ENCODE results near the gene WDPCP. TPM values are rescaled to one million over a fixed set of nuclear protein-coding genes. Genes with fewer than 3 reads are reported as not detected.

The WDPCP gene
- total and polyA plus RNA-seq, 10 of the 15 experiments (the other 5 are each of a cell fraction or from before 2014, with no cell fraction given) = 2.1 to 7.9 (median 4.6) TPM

DNA sequence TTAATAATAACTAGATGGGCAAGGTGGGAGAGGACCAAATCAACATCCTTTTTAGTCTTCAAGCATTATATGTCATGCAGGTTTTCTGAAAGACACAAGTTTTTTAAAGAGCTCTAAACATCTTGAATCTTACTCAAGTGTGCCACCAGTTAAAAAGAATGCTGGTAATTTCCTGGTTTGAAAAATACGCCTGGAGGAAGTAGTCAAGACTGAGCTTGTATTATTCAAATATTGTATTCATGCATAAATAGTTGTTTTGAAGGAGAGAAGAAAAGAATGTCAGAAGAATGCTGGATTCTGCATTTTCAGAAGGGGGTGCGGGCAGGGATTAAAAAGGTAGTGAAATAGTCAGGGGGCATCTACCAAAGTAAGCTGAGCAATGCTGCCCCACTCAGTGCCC, 90.7 kb downstream of the WDPCP start:
- Histone ChIP-seq H3K4me2 (ENCODE audit: control insufficient read depth, insufficient read depth) (no peak overlapping the region), H3K27ac (ENCODE audit: control insufficient read depth, insufficient read depth) (no peak overlapping the region), H3K4me3 (no peak overlapping the region), H4K20me1 (ENCODE audit: control insufficient read depth, insufficient read depth) (no peaks in the 10 kb centered on the region), H3K36me3 (ENCODE audit: control insufficient read depth in 2 of 2, insufficient read depth in 2 of 2, low read length in 1 of 2) (no peaks in the 10 kb centered on the region), H3K79me2 (ENCODE audit: control insufficient read depth, insufficient read depth, low read length) (no peaks in the 10 kb centered on the region), H3K4me1 (ENCODE audit: control insufficient read depth, insufficient read depth, low read length) (no peaks in the 10 kb centered on the region), H3K9ac (ENCODE audit: control insufficient read depth, insufficient read depth, low read length) (no peak overlapping the region), H3K9me3 (replicated peaks; ENCODE audit: control insufficient read depth, insufficient read depth, low read length) (no peaks in the 10 kb centered on the region), H2AFZ (ENCODE audit: control insufficient read depth, low read depth, low read length) (no peak overlapping the region), H3K27me3 (replicated peaks in 1 of 2; ENCODE audit: control insufficient read depth in 2 of 2, insufficient read depth in 2 of 2, low read length in 1 of 2) (no peaks in the 10 kb centered on the region)
- no TSS peak for BruUV-seq (replicated peaks)
- ChIA-PET CTCF (interaction anchor here (0.6 to 2.9 kb wide), 2 partner anchors 9 to 56 kb away, joined by 3 to 20 read pairs; no protein-coding TSS in a partner anchor), SMC1A (ENCODE audit: uncharacterized antibody, unreplicated experiment) (interaction anchor here (2.2 kb wide), 1 partner anchor 10 kb away, joined by 10 read pairs; no protein-coding TSS in a partner anchor), POLR2A (no interaction called here), RAD21 (ENCODE audit: unreplicated experiment) (no interaction called here)
- intact Hi-C loops (cut with micrococcal nuclease; ENCODE audit: unreplicated experiment) = no loop called here
- TF ChIP-seq JUNB (IDR thresholded peaks at IDR 0.05) (no peak), ZSCAN29 (IDR thresholded peaks at IDR 0.05) (no peak), GABPA (IDR thresholded peaks at IDR 0.05; ENCODE audit: low read depth) (no peak), RB1 (IDR thresholded peaks at IDR 0.05; ENCODE audit: borderline replicate concordance) (no peak), YY1 (IDR thresholded peaks at IDR 0.05; ENCODE audit: low read depth, low read length) (no peak), HCFC1 (IDR thresholded peaks at IDR 0.05; ENCODE audit: low read length) (no peak), ATF7 (IDR thresholded peaks at IDR 0.05; ENCODE audit: low read depth) (no peak), SREBF2 (IDR thresholded peaks at IDR 0.05; ENCODE audit: low read length) (no peak), CREB1 (IDR thresholded peaks at IDR 0.05; ENCODE audit: low read depth) (no peak), EGR1 (IDR thresholded peaks at IDR 0.05; ENCODE audit: borderline replicate concordance in 1 of 2, low read depth in 2 of 2, low read length in 2 of 2) (no peak), RAD51 (IDR thresholded peaks at IDR 0.05) (no peak), RELA (IDR thresholded peaks at IDR 0.05; ENCODE audit: borderline replicate concordance, partially characterized antibody) (no peak), SMAD5 (IDR thresholded peaks at IDR 0.05; ENCODE audit: low read depth) (no peak), CHD2 (IDR thresholded peaks at IDR 0.05; ENCODE audit: borderline replicate concordance, low read depth, low read length) (no peak), KAT2A (conservative IDR thresholded peaks at IDR 0.05; ENCODE audit: control insufficient read depth, low read depth, low read length) (no peak)
- TF ChIP-seq, protein P1, sequence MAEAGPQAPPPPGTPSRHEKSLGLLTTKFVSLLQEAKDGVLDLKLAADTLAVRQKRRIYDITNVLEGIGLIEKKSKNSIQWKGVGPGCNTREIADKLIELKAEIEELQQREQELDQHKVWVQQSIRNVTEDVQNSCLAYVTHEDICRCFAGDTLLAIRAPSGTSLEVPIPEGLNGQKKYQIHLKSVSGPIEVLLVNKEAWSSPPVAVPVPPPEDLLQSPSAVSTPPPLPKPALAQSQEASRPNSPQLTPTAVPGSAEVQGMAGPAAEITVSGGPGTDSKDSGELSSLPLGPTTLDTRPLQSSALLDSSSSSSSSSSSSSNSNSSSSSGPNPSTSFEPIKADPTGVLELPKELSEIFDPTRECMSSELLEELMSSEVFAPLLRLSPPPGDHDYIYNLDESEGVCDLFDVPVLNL (IDR thresholded peaks at IDR 0.05; ENCODE audit: low read depth, low read length) = no peak
- TF ChIP-seq, protein P2, sequence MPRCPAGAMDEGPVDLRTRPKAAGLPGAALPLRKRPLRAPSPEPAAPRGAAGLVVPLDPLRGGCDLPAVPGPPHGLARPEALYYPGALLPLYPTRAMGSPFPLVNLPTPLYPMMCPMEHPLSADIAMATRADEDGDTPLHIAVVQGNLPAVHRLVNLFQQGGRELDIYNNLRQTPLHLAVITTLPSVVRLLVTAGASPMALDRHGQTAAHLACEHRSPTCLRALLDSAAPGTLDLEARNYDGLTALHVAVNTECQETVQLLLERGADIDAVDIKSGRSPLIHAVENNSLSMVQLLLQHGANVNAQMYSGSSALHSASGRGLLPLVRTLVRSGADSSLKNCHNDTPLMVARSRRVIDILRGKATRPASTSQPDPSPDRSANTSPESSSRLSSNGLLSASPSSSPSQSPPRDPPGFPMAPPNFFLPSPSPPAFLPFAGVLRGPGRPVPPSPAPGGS (IDR thresholded peaks at IDR 0.05; ENCODE audit: borderline replicate concordance, insufficient read depth, low read depth, low read length, poor library complexity, severe bottlenecking) = no peak
- TF ChIP-seq, protein P3, sequence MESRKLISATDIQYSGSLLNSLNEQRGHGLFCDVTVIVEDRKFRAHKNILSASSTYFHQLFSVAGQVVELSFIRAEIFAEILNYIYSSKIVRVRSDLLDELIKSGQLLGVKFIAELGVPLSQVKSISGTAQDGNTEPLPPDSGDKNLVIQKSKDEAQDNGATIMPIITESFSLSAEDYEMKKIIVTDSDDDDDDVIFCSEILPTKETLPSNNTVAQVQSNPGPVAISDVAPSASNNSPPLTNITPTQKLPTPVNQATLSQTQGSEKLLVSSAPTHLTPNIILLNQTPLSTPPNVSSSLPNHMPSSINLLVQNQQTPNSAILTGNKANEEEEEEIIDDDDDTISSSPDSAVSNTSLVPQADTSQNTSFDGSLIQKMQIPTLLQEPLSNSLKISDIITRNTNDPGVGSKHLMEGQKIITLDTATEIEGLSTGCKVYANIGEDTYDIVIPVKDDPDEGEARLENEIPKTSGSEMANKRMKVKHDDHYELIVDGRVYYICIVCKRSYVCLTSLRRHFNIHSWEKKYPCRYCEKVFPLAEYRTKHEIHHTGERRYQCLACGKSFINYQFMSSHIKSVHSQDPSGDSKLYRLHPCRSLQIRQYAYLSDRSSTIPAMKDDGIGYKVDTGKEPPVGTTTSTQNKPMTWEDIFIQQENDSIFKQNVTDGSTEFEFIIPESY (IDR thresholded peaks at IDR 0.05) = no peak
- TF ChIP-seq, protein P4, sequence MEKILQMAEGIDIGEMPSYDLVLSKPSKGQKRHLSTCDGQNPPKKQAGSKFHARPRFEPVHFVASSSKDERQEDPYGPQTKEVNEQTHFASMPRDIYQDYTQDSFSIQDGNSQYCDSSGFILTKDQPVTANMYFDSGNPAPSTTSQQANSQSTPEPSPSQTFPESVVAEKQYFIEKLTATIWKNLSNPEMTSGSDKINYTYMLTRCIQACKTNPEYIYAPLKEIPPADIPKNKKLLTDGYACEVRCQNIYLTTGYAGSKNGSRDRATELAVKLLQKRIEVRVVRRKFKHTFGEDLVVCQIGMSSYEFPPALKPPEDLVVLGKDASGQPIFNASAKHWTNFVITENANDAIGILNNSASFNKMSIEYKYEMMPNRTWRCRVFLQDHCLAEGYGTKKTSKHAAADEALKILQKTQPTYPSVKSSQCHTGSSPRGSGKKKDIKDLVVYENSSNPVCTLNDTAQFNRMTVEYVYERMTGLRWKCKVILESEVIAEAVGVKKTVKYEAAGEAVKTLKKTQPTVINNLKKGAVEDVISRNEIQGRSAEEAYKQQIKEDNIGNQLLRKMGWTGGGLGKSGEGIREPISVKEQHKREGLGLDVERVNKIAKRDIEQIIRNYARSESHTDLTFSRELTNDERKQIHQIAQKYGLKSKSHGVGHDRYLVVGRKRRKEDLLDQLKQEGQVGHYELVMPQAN (conservative IDR thresholded peaks at IDR 0.05) = no peak
- FAIRE-seq (no peak), ATAC-seq (no peak), DNase-seq (ENCODE audit: low read depth, low spot score) (no peak)
- 74% methylated on average over 2 of the region's 2 CpGs for WGBS (ENCODE audit: insufficient coverage, insufficient replicate concordance, low lambda C conversion rate, missing lambda C conversion rate)
- in situ Hi-C loops (cut with MboI) = loop anchor here (25.0 kb wide), 1 partner anchor 1035 kb away; no protein-coding TSS in a partner anchor
